K562 (cell line): ENCODE data around the gene APP. TPM values are rescaled to one million over a fixed set of nuclear protein-coding genes. Genes with fewer than 3 reads are reported as not detected.

Experiments
- ATAC-seq: fragments of 200-7000 bp; cut with Tn5 transposase; 3 replicates; pipeline ENCODE4 v1.9.1; 2020; ENCODE audit warnings: moderate library complexity
- BruUV-seq: library from RNA; stranded (reverse); fragments of 400-500 nt; replicated peaks from 2 replicates; lab custom pipeline; 2021; lab: Mats Ljungman, UMichigan
- CTCF ChIA-PET: fragments of 300-600 bp; formaldehyde crosslinking; extraction: SDS; loops from one replicate; lab custom pipeline; 2021; ENCODE audit warnings: low intra/inter-chr PET ratio; lab: Yijun Ruan, JAX
- POLR2A ChIA-PET: fragments of 300-600, 350-650 bp; sonication (Branson Sonifier 250); formaldehyde crosslinking; extraction: SDS; loops from one replicate; lab custom pipeline; 2021; ENCODE audit warnings: antibody characterized with exemption, inconsistent platforms; lab: Yijun Ruan, JAX
- DNase-seq, 4 experiments: peaks; one replicate each; pipeline versions ENCODE4 v3.0.0 to v3.0.0-alpha.2; 2011 to 2018; ENCODE audit warnings: low spot score in 3 of 4, mixed read lengths in 3 of 4; ENCODE audit errors: extremely low read depth in 1 of 4
- FAIRE-seq: peaks from 2 replicates; lab custom pipeline; 2011; peaks lifted over from hg19 to GRCh38; lab: Jason Lieb, UNC
- H2AFZ ChIP-seq: 2 replicates; pipeline ENCODE4 v1.6.0; 2011; ENCODE audit warnings: low read depth, low read length, control low read depth, inconsistent platforms
- H3K27ac ChIP-seq: fragments of 200-600 bp; 3 replicates; pipeline ENCODE4 v1.8.0; 2011; ENCODE audit warnings: low read depth, mild to moderate bottlenecking, control low read depth, inconsistent platforms, low read length, moderate library complexity, mixed read lengths; ENCODE audit errors: extremely low read depth
- H3K27me3 ChIP-seq, 2 experiments: fragments of 300-600 bp in 1 of 2; 2 replicates in 1 of 2; 3 replicates in 1 of 2; pipeline versions ENCODE4 v1.6.0 to v1.8.0; 2011; ENCODE audit warnings: inconsistent platforms in 2 of 2, low read length in 2 of 2, mild to moderate bottlenecking in 1 of 2, mixed read lengths in 1 of 2, moderate library complexity in 1 of 2; ENCODE audit not compliant: control insufficient read depth in 2 of 2, insufficient read depth in 2 of 2
- H3K36me3 ChIP-seq: fragments of 300-600 bp; 3 replicates; pipeline ENCODE4 v1.8.0; 2011; ENCODE audit warnings: mild to moderate bottlenecking, low read length, inconsistent platforms; ENCODE audit not compliant: control insufficient read depth, insufficient read depth
- H3K4me1 ChIP-seq, 2 experiments: fragments of 200-600 bp in 1 of 2; replicated peaks in 1 of 2; 2 replicates in 1 of 2; 3 replicates in 1 of 2; pipeline versions ENCODE4 v1.5.1 to v1.8.0; 2011; ENCODE audit warnings: inconsistent platforms in 2 of 2, low read length in 2 of 2, mild to moderate bottlenecking in 1 of 2, mixed read lengths in 1 of 2, moderate library complexity in 1 of 2; ENCODE audit not compliant: control insufficient read depth in 2 of 2, insufficient read depth in 2 of 2
- H3K4me2 ChIP-seq: 2 replicates; pipeline ENCODE4 v1.6.1; 2011; ENCODE audit warnings: low read length, control low read depth, inconsistent platforms, mixed read lengths; ENCODE audit not compliant: insufficient read depth
- H3K4me3 ChIP-seq: fragments of 200-600 bp; sonication (generic), shearing (Covaris generic); 2 replicates; pipeline ENCODE4 v1.5.1; 2016; ENCODE audit warnings: control low read depth, inconsistent platforms
- H3K79me2 ChIP-seq: fragments of 200-600 bp; 3 replicates; pipeline ENCODE4 v1.8.0; 2011; ENCODE audit warnings: low read length, inconsistent platforms; ENCODE audit not compliant: control insufficient read depth, insufficient read depth
- H3K9ac ChIP-seq, 2 experiments: 2 replicates each; pipeline versions ENCODE4 v1.6.0 to v1.6.1; 2011; ENCODE audit warnings: low read depth in 2 of 2, low read length in 2 of 2, control low read depth in 1 of 2, inconsistent platforms in 1 of 2, mild to moderate bottlenecking in 1 of 2, mixed read lengths in 1 of 2; ENCODE audit not compliant: insufficient read depth in 1 of 2
- H3K9me1 ChIP-seq: one replicate; pipeline ENCODE4 v1.6.0; 2011; ENCODE audit warnings: inconsistent platforms, mild to moderate bottlenecking, low read length, moderate library complexity; ENCODE audit not compliant: control insufficient read depth, insufficient read depth
- H3K9me3 ChIP-seq: replicated peaks from 2 replicates; pipeline ENCODE4 v1.5.1; 2011; ENCODE audit warnings: low read depth, low read length, inconsistent platforms; ENCODE audit not compliant: control insufficient read depth, insufficient read depth
- H4K20me1 ChIP-seq: replicated peaks from 2 replicates; pipeline ENCODE4 v1.6.1; 2011; ENCODE audit warnings: low read length, inconsistent platforms, mixed read lengths; ENCODE audit not compliant: control insufficient read depth, insufficient read depth
- FOXJ3 ChIP-seq: sonication (generic); formaldehyde crosslinking; IDR thresholded peaks from 2 replicates; pipeline ENCODE4 v1.4.0; 2020; ENCODE audit warnings: mild to moderate bottlenecking, missing genetic modification reagents
- SMAD4 ChIP-seq: fragments of 250-450 bp; sonication (Bioruptor Pico); conservative IDR thresholded peaks from 2 replicates; pipeline ENCODE4 v1.8.0; 2021; ENCODE audit warnings: inconsistent platforms, mild to moderate bottlenecking, moderate library complexity
- THRAP3 ChIP-seq: fragments of 450-650 bp; IDR thresholded peaks from 2 replicates; pipeline ENCODE4 v1.6.1; 2016; ENCODE audit warnings: mild to moderate bottlenecking, inconsistent platforms, borderline replicate concordance
- TSHZ1 ChIP-seq: fragments of 250-450 bp; sonication (Bioruptor Pico); IDR thresholded peaks from 2 replicates; pipeline ENCODE4 v1.4.0; 2020; ENCODE audit warnings: mild to moderate bottlenecking, moderate library complexity
- ZKSCAN1 ChIP-seq: fragments of 150-350 bp; IDR thresholded peaks from 2 replicates; pipeline ENCODE4 v1.6.1; 2016; ENCODE audit warnings: low read depth, low read length
- ZKSCAN8 ChIP-seq: fragments of 200-800 bp; sonication (Bioruptor generic); IDR thresholded peaks from 2 replicates; pipeline ENCODE4 v1.6.1; 2016; ENCODE audit warnings: missing genetic modification characterization, missing compliant biosample characterization
- ZNF449 ChIP-seq: fragments of 250-450 bp; sonication (Bioruptor Pico); IDR thresholded peaks from 2 replicates; pipeline ENCODE4 v1.8.0; 2022; ENCODE audit warnings: moderate library complexity, mild to moderate bottlenecking, inconsistent platforms
- ZNF583 ChIP-seq: fragments of 250-450 bp; sonication (Bioruptor Pico); IDR thresholded peaks from 2 replicates; pipeline ENCODE4 v1.4.0; 2020
- ZNF76 ChIP-seq: fragments of 250-450 bp; sonication (Bioruptor Pico); IDR thresholded peaks from 2 replicates; pipeline ENCODE4 v1.4.0; 2020; ENCODE audit warnings: mild to moderate bottlenecking, moderate library complexity, borderline replicate concordance
- WGBS: fragments of 100-300 bp; shearing (Covaris generic); methylation state at CpG from one replicate; pipeline ENCODE4 v1.1.6; 2016; ENCODE audit warnings: low coverage, mixed read lengths; ENCODE audit not compliant: insufficient coverage; ENCODE audit errors: missing lambda C conversion rate; 5-methylcytosine and 5-hydroxymethylcytosine counted together
- in situ Hi-C: fragments of 300-500 bp; cut with MboI; formaldehyde crosslinking; loops from 4 replicates; pipeline ENCODE4 v1.15.0; 2018; ENCODE audit warnings: inconsistent platforms, mixed read lengths
- intact Hi-C: fragments of 100-400 bp; cut with micrococcal nuclease; formaldehyde crosslinking; loops from 2 replicates; pipeline ENCODE4 v1.14.2; 2022
- polyA plus RNA-seq, 8 experiments: library from polyadenylated mRNA; depleted of rRNA in 4 of 8; stranded (reverse) in 5 of 8; unstranded in 3 of 8; fragments of >200 nt; fragmentation: Nextera tagmentation in 2 of 8; fragmentation: Illumina TruSeq in 1 of 8; extraction: Ambion mirVana in 2 of 8; extraction: Trizol in 1 of 8; gene quantifications; 2 replicates each; pipeline versions ENCODE4 v1.2.1 to v1.2.3, GENCODE V29; 2011 to 2014; ENCODE audit warnings: inconsistent platforms in 1 of 8, missing spikeins in 1 of 8
- total RNA-seq, 7 experiments: library from RNA; depleted of rRNA in 6 of 7; stranded (reverse); fragments of >200 nt in 6 of 7; fragmentation: Illumina TruSeq in 2 of 7; extraction: Trizol in 2 of 7; gene quantifications; 2 replicates each; pipeline versions ENCODE4 v1.2.1 to v1.2.3, GENCODE V29; 2011 to 2021; ENCODE audit warnings: low replicate concordance in 1 of 7
- TF ChIP-seq, protein P1 (sequence below): sonication (generic); formaldehyde crosslinking; IDR thresholded peaks from 2 replicates; pipeline ENCODE4 v1.8.0; 2022; ENCODE audit warnings: mild to moderate bottlenecking, low read depth, missing genetic modification reagents
- TF ChIP-seq, protein P2 (sequence below), 2 experiments: IDR thresholded peaks in 1 of 2; conservative IDR thresholded peaks in 1 of 2; 2 replicates each; pipeline ENCODE4 v1.6.1; 2016; ENCODE audit warnings: low read depth in 2 of 2, mild to moderate bottlenecking in 1 of 2, missing compliant biosample characterization in 1 of 2, missing genetic modification characterization in 1 of 2, moderate library complexity in 1 of 2

APP gene
- total and polyA plus RNA-seq, 9 of the 15 experiments (the other 6 are each of a cell fraction or from before 2014, with no cell fraction given): 0.01 to 1.5 (median 0.16) TPM; not detected in 5

DNA sequence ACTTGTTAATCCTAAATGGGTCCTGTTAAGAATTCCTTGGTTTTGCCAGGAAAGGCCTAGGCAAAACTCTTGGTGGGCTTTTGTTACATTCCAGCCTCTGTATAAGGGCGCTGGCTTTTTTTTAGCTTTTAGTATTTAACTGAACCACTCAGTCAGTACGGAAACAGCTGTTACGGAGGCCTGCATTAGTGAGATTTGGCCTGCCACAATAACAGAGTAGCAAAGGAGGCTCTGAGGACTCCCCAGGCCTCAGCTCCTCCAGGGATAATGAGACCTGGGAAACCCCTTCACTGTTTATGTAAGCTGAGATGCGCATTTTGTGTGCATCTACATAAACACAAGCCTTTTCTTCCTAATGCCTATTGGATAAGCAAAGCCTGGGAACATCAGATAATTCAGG, 210.2 kb downstream of the APP start (continued):
- TF ChIP-seq ZNF449 (CRISPR knock-in tag): no peak
- no peak for TF ChIP-seq TSHZ1 (CRISPR knock-in tag)

- CTCF ChIA-PET: no interaction called here
- intact Hi-C loops (no loop called here), in situ Hi-C loops (no loop called here)
- Histone ChIP-seq H3K27ac (no peak overlapping the region), H3K9me1 (no peaks in the 10 kb centered on the region), H3K9me3 (no peaks in the 10 kb centered on the region), H3K4me1 (no peaks in the 10 kb centered on the region), H3K79me2 (no peaks in the 10 kb centered on the region), H3K36me3 (no peaks in the 10 kb centered on the region), H3K4me2 (no peak overlapping the region), H3K9ac (no peak overlapping the region), H3K4me3 (no peak overlapping the region), H2AFZ (no peak overlapping the region), H4K20me1 (no peaks in the 10 kb centered on the region), H3K27me3 (no peaks in the 10 kb centered on the region)
- no peak for ATAC-seq
- 0% methylated on average over 3 of the region's 3 CpGs for WGBS
- FAIRE-seq: no peak
- DNase-seq: no peak
- no TSS peak for BruUV-seq
- POLR2A ChIA-PET: interaction anchor here (0.8 kb wide), 1 partner anchor 9 kb away, joined by 3 read pairs; no protein-coding TSS in a partner anchor
- no peak for TF ChIP-seq FOXJ3 (CRISPR knock-in tag)
- TF ChIP-seq THRAP3: no peak
- TF ChIP-seq, protein P1, sequence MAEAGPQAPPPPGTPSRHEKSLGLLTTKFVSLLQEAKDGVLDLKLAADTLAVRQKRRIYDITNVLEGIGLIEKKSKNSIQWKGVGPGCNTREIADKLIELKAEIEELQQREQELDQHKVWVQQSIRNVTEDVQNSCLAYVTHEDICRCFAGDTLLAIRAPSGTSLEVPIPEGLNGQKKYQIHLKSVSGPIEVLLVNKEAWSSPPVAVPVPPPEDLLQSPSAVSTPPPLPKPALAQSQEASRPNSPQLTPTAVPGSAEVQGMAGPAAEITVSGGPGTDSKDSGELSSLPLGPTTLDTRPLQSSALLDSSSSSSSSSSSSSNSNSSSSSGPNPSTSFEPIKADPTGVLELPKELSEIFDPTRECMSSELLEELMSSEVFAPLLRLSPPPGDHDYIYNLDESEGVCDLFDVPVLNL (CRISPR knock-in tag): no peak
- TF ChIP-seq ZNF583 (CRISPR knock-in tag): no peak
- TF ChIP-seq SMAD4 (CRISPR knock-in tag): no peak
- no peak for TF ChIP-seq ZNF76 (CRISPR knock-in tag)
- TF ChIP-seq, protein P2, sequence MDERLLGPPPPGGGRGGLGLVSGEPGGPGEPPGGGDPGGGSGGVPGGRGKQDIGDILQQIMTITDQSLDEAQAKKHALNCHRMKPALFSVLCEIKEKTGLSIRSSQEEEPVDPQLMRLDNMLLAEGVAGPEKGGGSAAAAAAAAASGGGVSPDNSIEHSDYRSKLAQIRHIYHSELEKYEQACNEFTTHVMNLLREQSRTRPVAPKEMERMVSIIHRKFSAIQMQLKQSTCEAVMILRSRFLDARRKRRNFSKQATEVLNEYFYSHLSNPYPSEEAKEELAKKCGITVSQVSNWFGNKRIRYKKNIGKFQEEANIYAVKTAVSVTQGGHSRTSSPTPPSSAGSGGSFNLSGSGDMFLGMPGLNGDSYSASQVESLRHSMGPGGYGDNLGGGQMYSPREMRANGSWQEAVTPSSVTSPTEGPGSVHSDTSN (CRISPR knock-in tag; IDR thresholded peaks at IDR 0.05; ENCODE audit: low read depth): no peak
- TF ChIP-seq, protein P2 (tag; conservative IDR thresholded peaks at IDR 0.05; ENCODE audit: low read depth): no peak
- no peak for TF ChIP-seq ZKSCAN1
- no peak for TF ChIP-seq ZKSCAN8 (CRISPR knock-in tag)
Observed at GRCh38 chr21:25959799-25960198, 210.8 kb downstream of the APP start.
